ENCODE data around the gene PTPN14. TPM values are rescaled to one million over a fixed set of nuclear protein-coding genes. Genes with fewer than 3 reads are reported as not detected.
A peak's percentile ranks its signal among the peaks of the same experiment; 100 is the strongest.
"Not testable (repeated sequence)": the region's sequence is repeated elsewhere in the genome, so short reads cannot be mapped to it uniquely, and the experiment has no call there.

Gene PTPN14
- total RNA-seq, 4 donors from 2014 or later = 4.5 to 9.7 (median 7.1) TPM

- intact Hi-C loops (cut with DNase I; ENCODE audit: low total_unique reads) (no loop called here), in situ Hi-C loops (cut with MboI; ENCODE audit: low pct_ligation_motif_present in 1 of 4, low pct_unique_long_range_greater_than_20kb in 1 of 4, low sequenced_read_pairs in 3 of 4) (no loop called here)
- Histone ChIP-seq H3K27me3 (no peaks in the 10 kb centered on the region), H3K4me1 (peaks cover 0 to 22% (median 13%) of the 10 kb centered on the region in 4 donors), H3K4me3 (no peak overlapping the region), H3K27ac (no peak overlapping the region), H3K9me3 (no peaks in the 10 kb centered on the region), H3K36me3 (no peaks in the 10 kb centered on the region)
- DNase-seq = no peak
- TF ChIP-seq POLR2A (IDR thresholded peaks at IDR 0.05) = no peak
Observed at GRCh38 chr1:214510477-214510876, 40.9 kb downstream of the PTPN14 start.

- H3K36me3 ChIP-seq; intact Hi-C loops (cut with DNase I; ENCODE audit: low total_unique reads); H3K9me3 ChIP-seq; H3K4me3 ChIP-seq; H3K27ac ChIP-seq; in situ Hi-C loops (cut with MboI; ENCODE audit: low pct_ligation_motif_present in 1 of 4, low pct_unique_long_range_greater_than_20kb in 1 of 4, low sequenced_read_pairs in 3 of 4); DNase-seq; H3K27me3 ChIP-seq: not testable (repeated sequence)
- peaks cover 0 to 15% (median 9%) of the 10 kb centered on the region in 4 donors for H3K4me1 ChIP-seq
- WGBS, 2 donors (ENCODE audit: low coverage in 1 of 2) = 82 to 93% methylated on average over 2 to 3 of the region's 3 CpGs
Observed at GRCh38 chr1:214509622-214510021, 41.8 kb downstream of the PTPN14 start.

- DNase-seq = peak; percentile 58
- no peak for TF ChIP-seq EP300 (IDR thresholded peaks at IDR 0.05; ENCODE audit: low read depth)
- no peak for TF ChIP-seq POLR2AphosphoS5 (IDR thresholded peaks at IDR 0.05)
- no peak for TF ChIP-seq POLR2A (IDR thresholded peaks at IDR 0.05)
- no peak for TF ChIP-seq CTCF (IDR thresholded peaks at IDR 0.05)
- Histone ChIP-seq H3K9me3 (no peaks in the 10 kb centered on the region), H3K4me3 (no peak overlapping the region), H3K27me3 (no peaks in the 10 kb centered on the region), H3K27ac (no peak overlapping the region), H3K36me3 (no peaks in the 10 kb centered on the region), H3K4me1 (peaks cover 0 to 11% (median 9%) of the 10 kb centered on the region in 4 donors)
- 28 to 29% methylated on average over 2 of the region's 2 CpGs for WGBS, 2 donors (ENCODE audit: low coverage in 1 of 2)
- intact Hi-C loops (cut with DNase I; ENCODE audit: low total_unique reads) (no loop called here), in situ Hi-C loops (cut with MboI; ENCODE audit: low pct_ligation_motif_present in 1 of 4, low pct_unique_long_range_greater_than_20kb in 1 of 4, low sequenced_read_pairs in 3 of 4) (no loop called here)
Observed at GRCh38 chr1:214506972-214507431, 44.4 kb downstream of the PTPN14 start.

- Histone ChIP-seq H3K36me3 (no peaks in the 10 kb centered on the region), H3K27me3 (no peaks in the 10 kb centered on the region), H3K4me3 (no peak overlapping the region), H3K4me1 (peaks cover 0 to 11% (median 9%) of the 10 kb centered on the region in 4 donors), H3K9me3 (no peaks in the 10 kb centered on the region), H3K27ac (no peak overlapping the region)
- whole genome bisulfite sequencing, 2 donors (ENCODE audit: low coverage in 1 of 2) = 86 to 90% methylated on average over 2 to 8 of the region's 8 CpGs
- DNase-seq = no peak
- TF ChIP-seq CTCF (IDR thresholded peaks at IDR 0.05) (no peak), POLR2A (IDR thresholded peaks at IDR 0.05) (no peak)
- in situ Hi-C loops (cut with MboI; ENCODE audit: low pct_ligation_motif_present in 1 of 4, low pct_unique_long_range_greater_than_20kb in 1 of 4, low sequenced_read_pairs in 3 of 4) (no loop called here), intact Hi-C loops (cut with DNase I; ENCODE audit: low total_unique reads) (no loop called here)
Observed at GRCh38 chr1:214505134-214505533, 46.3 kb downstream of the PTPN14 start.

GRCh38 chr1:214504330-214504729 lies 47.1 kb downstream of the PTPN14 start:
- Histone ChIP-seq H3K36me3 (no peaks in the 10 kb centered on the region), H3K4me1 (peaks cover 0 to 11% (median 9%) of the 10 kb centered on the region in 4 donors), H3K9me3 (no peaks in the 10 kb centered on the region), H3K4me3 (no peak overlapping the region), H3K27me3 (no peaks in the 10 kb centered on the region), H3K27ac (no peak overlapping the region)
- in situ Hi-C loops (cut with MboI; ENCODE audit: low pct_ligation_motif_present in 1 of 4, low pct_unique_long_range_greater_than_20kb in 1 of 4, low sequenced_read_pairs in 3 of 4) (no loop called here), intact Hi-C loops (cut with DNase I; ENCODE audit: low total_unique reads) (no loop called here)
- 89% methylated on average over 5 of the region's 5 CpGs; no CpG with 5 or more reads in 1 of the 2 donors for WGBS, 2 donors (ENCODE audit: low coverage in 1 of 2)
- DNase-seq = no peak
- TF ChIP-seq POLR2AphosphoS5 (IDR thresholded peaks at IDR 0.05) = no peak
- no peak for TF ChIP-seq CTCF (IDR thresholded peaks at IDR 0.05)
- no peak for TF ChIP-seq POLR2A (IDR thresholded peaks at IDR 0.05)
- TF ChIP-seq EP300 (IDR thresholded peaks at IDR 0.05; ENCODE audit: low read depth) = no peak

Measured in transverse colon (tissue), 4 donors.